Uterus (tissue), 2 donors: ENCODE data around the gene PYGB.

Source experiments
- POLR2A ChIP-seq, 2 donors: fragments of 450-650 bp; IDR thresholded peaks; one replicate each; pipeline ENCODE4 v1.6.1; 2016; ENCODE audit warnings: antibody characterized with exemption in 2 of 2, mild to moderate bottlenecking in 1 of 2, moderate library complexity in 1 of 2
- TF ChIP-seq, protein P1 (sequence below), 4 experiments: fragments of 200-600 bp in 2 of 4; fragments of 450-650 bp in 2 of 4; sonication (generic) in 2 of 4; IDR thresholded peaks; one replicate each; pipeline ENCODE4 v1.5.1; 2016 to 2019; ENCODE audit warnings: antibody characterized with exemption in 4 of 4, mild to moderate bottlenecking in 2 of 4, moderate library complexity in 1 of 4

DNA sequence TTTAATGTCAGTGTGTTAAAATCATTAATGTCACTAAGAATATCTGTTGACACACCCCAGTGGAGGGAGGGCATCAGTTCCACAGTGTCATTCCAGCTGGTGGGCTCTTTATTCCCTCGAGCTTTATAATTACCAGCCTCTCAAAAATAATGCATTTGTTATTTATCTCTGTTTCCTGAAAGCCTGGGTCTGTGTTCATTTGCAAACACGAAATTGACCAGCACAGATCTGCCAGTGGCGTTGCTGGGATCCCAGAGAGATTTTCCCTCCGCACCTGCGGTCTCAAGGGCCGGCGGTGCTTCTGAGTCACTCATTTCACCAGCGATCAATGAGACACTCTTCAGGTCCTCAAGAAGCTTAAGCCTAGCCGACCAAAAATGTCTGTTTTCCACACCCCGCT is 5.7 kb upstream of the PYGB start:
- TF ChIP-seq POLR2A (IDR thresholded peaks at IDR 0.05): no peak
- TF ChIP-seq, protein P1, sequence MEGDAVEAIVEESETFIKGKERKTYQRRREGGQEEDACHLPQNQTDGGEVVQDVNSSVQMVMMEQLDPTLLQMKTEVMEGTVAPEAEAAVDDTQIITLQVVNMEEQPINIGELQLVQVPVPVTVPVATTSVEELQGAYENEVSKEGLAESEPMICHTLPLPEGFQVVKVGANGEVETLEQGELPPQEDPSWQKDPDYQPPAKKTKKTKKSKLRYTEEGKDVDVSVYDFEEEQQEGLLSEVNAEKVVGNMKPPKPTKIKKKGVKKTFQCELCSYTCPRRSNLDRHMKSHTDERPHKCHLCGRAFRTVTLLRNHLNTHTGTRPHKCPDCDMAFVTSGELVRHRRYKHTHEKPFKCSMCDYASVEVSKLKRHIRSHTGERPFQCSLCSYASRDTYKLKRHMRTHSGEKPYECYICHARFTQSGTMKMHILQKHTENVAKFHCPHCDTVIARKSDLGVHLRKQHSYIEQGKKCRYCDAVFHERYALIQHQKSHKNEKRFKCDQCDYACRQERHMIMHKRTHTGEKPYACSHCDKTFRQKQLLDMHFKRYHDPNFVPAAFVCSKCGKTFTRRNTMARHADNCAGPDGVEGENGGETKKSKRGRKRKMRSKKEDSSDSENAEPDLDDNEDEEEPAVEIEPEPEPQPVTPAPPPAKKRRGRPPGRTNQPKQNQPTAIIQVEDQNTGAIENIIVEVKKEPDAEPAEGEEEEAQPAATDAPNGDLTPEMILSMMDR (IDR thresholded peaks at IDR 0.05): no peak
